Activated gamma-delta T cell treated with anti-CD3 and anti-CD28 coated beads, Interleukin-2, amount 50 U/mL, for 16 hours (primary cell): Measurements from ENCODE around the gene SHTN1.

Experiments
- DNase-seq: peaks from one replicate; pipeline ENCODE4 v3.0.0-alpha.2; 2020; ENCODE audit warnings: low read depth

Gene SHTN1

DNA sequence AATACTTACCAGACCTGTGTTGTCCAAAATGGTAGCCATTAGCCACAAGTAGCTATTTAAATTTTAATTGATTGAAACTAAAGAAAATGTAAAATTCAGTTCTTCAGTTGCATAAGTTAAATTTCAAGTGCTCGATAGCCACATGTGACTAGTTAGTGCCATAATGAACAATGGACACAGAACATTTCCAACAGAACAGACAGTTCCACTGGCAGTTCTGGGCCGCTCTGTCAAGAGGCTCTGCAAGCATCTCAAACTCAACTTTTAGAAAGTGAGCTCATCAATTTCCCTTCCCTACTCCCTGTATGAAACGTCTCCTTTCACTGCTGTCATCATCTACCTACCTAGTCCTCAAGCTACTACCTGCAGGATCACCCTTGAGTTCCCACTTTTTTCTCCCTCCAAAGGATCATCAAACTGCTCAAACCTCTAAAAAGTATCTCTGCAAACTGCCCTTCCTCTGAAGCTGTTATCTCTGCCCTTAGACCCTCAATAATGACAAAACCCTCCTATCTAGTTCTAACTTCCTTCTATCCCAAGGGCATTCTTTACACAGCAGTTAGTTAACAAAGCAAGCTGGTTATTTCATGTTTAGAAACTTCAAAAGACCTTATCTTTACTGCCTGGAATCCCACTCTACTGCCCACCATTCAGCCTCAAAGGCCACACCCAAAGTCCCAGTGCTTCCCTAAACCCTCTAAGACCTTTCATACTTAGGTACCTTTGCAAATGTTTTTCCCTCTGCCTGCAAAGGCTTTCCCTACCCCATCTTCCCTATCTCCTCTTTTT, 20.6 kb downstream of the SHTN1 start:
- DNase-seq, result no peak

GRCh38 chr10:116980041-116980440, 24.9 kb downstream of the SHTN1 start:
- DNase-seq, result no peak

GRCh38 chr10:116978901-116979300, 26.1 kb downstream of the SHTN1 start:
- no peak for DNase-seq

GRCh38 chr10:116974456-116975005, 30.5 kb downstream of the SHTN1 start:
- no peak for DNase-seq

DNA sequence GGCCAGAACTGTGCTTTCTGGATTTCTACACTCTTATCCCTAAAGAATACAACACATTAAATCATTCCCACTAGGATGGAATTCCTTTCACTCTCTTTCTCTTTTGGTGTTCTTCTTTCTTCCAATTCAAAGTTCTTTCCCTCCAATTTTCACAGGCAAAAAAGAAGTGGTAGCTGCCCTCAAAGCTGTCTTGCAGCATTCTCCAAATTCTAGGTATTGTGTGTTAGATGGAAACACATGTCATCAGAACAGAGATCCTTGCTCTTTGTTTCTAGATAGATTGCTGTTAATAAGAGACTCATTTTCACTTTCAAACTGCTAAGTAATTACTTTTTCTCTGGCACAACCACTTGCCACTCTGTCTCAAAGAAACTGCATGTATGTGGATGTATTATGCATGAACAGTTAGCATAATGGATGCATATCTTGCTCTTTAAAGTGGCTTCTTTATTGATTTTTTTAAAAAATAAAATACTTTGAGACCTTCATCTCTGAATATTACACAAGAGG, 31.0 kb downstream of the SHTN1 start:
- DNase-seq, result no peak

GRCh38 chr10:116973371-116973905, 31.5 kb downstream of the SHTN1 start:
- DNase-seq, result no peak

GRCh38 chr10:116972131-116972530, 32.9 kb downstream of the SHTN1 start:
- no peak for DNase-seq

DNA sequence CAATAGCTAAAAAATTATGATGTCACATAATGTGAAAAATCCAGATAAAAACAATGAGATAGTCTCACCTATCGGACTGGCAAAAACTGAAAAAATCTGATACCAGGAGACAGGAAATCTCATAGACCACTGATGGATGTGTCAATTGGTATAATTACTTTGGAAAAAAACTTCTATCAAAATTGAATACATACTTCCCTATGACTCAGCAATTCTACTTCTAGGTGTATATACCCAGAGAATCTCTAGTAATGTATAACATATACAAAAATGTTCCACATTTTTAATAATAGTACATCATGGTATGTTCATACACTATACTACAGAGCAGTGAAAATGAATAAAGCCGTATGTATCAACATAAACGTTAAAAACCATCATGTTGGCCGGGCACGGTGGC, 34.9 kb downstream of the SHTN1 start:
- DNase-seq, result no peak

DNA sequence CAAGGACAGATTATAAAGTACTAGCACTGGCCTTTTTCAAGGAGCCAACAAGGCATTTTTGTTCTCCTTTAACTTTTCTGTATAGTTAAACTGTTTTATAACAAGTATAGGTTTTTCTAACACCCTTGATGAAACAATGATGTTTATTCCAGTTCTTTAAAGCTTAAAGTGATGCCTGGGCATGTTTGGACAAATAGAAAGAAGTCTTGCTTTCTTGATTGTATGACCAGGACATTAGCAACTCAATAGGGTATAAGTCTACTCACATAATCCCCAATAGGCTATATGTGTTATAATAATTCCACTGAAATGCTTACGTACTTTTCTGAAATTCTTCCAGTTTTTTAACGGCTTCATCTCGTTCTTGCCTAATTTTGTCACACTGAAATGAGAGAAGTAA, 36.7 kb downstream of the SHTN1 start:
- no peak for DNase-seq

DNA sequence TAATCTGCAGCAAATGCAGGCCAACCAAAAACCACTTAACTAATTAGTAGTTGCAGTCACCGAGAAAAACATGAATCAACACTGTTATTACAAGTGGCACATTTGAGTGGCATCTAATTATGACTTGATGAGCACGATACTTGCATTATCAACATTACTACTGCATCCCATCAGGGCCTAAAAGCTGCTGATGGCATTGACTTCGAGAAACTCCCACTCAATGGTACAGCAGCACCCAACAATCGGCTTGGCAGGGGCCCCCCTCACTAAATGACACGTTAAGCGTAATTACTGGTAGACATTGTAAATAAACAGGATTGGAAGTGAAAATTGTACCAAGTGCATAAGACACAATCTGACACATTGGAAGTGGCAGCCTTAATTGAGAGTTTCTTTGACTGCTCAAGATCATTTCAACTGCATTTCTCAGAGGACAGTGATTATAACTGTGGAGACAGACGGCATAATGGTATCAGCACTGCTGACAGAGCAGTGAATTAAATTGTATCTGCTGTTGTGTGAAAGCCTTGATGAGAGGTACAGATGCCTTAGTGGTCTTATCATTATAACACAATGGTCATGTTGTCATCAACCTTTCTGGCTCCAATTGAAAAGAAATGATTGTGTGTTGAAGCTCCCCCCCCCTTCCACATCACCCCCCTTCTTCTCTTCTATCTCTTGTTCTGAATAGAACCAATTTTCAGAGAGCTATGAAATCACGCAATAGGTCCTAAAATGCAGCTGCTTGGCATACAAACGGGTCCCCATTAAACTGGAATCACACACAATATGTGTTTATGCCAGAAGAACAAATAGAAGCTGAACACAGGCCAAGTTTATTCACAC, 43.4 kb downstream of the SHTN1 start:
- no peak for DNase-seq

DNA sequence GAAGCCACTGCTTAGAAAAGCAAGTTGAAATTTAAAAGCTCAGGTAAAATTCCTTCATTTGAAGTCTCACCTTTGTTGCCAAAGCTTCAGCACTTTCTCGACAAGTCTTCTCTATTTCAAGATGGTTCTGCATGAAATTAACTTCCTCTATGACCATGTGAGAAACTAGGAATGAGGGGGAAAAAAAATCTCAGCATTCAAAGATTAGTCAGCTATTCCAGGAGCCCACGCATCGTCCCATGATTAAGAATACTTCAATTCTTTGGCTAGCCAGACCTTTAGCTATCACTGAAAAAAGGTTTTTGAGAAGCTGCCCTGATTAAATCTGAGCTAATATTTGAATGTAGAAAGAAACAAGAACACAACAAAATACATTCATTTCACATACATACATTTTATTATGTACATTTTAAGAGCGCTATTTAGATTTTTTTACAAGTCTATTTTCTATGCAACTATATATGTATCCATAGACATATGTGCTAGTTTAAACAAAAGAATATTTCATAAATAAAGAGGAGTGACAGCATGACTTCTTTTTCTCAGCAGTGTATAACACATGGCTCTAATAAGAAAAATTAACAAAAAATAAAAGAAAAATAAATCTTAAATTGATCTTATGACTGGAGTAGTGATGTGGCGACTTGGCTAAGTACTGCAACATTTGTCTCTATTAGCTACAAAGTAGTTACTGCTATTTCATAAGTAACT, 44.8 kb downstream of the SHTN1 start:
- no peak for DNase-seq

- DNase-seq, result no peak
These were observed 52.3 kb downstream of the SHTN1 start for GRCh38 chr10:116952729-116953128.

- DNase-seq, result no peak
These were observed 56.5 kb downstream of the SHTN1 start for GRCh38 chr10:116948530-116948870.

GRCh38 chr10:116947841-116948529, 57.0 kb downstream of the SHTN1 start:
- DNase-seq, result no peak

- no peak for DNase-seq
These were observed 60.1 kb downstream of the SHTN1 start for GRCh38 chr10:116944911-116945310.

DNA sequence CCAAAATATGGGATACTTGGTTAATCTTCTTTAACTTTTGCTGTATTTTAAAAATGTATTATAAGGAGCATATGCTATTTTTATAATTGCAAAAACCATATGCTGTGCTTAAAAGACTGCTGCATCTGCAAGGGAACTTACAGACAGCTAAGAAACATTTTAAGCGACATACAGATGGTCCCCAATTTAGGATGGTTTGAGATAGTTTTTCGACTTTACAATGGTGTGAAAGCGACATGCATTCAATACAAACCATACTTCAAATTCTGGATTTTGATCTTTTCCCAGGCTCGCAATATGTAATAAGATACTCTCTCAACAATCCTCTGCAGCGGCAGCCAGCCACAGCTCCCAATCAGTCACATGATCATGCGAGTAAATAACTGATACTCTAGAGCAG, 73.2 kb downstream of the SHTN1 start:
- no peak for DNase-seq

DNA sequence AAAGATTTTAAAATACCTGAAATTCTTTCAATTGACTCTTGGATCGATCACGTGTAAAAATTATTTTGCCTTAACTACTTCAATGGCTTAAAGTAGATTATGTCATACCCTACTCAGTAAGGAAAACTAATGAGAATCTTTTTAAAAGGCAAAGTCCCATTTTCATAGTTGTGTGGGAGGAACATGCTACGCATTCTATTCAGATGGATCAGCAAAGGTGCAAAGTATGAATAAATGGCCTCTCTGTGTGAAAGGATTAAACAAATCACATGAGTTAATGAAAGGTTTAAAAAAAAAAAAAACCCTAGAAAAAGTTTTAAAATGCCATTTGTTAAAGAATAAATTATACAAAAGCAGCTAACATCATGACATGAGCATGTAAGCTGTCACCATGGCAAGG, 78.6 kb downstream of the SHTN1 start:
- no peak for DNase-seq

DNA sequence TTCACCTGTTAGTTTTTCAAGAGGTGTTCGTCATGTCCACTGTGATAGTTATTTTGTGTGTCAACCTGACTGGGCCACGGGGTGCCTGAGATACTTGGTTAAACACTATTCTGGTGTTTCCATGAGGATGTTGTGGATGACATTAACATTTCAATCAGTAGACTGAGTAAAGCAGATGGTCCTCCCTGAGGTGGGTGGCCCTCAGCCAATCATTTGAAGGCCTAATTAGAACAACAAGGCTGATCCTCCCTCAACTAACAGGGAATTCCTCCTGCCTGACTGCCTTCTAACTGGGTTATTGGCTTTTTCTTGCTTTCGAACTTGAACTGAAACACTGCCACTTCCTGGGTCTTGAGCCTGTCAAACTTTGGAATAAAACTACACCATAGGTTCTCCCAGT, 79.9 kb downstream of the SHTN1 start:
- no peak for DNase-seq

DNA sequence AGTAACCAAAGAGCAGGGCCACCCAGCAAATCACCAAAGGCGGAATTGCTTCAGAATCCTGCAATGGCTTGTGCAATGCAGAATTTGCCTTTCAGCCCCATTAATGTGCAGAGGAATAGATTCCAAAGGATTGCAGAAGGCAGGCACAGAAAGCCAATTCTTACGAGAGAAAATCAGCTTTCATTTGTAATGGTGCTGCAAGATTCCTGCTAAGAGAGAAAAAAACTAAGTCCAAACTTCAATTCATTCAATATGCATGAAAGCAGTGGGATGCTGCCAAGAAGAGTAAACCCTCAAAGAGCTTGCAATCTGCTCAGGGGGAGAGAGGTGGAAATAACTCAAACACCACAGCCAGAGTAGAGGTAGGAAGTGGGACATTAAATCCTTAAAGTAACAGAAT, 85.3 kb downstream of the SHTN1 start:
- no peak for DNase-seq

- no peak for DNase-seq
These were observed 85.8 kb downstream of the SHTN1 start for GRCh38 chr10:116919164-116919563.

- DNase-seq, result no peak
These were observed 86.4 kb downstream of the SHTN1 start for GRCh38 chr10:116918583-116918982.
